ENCODE results near the gene GEMIN7.

Gene GEMIN7

DNA sequence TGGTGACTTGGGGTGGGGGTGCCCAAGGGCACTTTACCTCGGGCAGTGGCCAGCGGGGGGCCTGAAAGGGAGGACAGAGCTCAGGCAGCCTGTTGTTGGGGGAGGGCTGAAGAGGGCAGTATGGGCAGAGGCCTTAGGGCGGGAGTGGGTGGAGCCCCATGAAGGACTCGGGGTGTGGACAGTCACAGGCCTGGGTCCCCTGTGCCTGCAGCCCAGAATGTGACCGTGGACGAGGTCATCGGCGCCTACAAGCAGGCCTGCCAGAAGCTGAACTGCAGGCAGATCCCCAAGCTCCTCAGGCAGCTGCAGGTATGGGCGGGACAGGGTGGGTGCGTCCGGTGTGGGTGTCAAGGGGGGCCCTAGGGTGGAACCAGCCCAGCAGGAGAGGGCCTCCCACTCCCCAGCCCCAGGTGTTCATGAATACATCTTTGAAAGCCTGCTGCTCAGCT lies 59.3 kb downstream of the GEMIN7 start:
- Histone ChIP-seq H3K9me2 (replicated peaks; ENCODE audit: insufficient read depth, low read length) (no peaks in the 10 kb centered on the region), H3K4me3 (ENCODE audit: low read length) (peak overlapping the region; percentile 15; the same call in 1 of the 2 replicates), H3K4me1 (ENCODE audit: low read length) (peaks cover 33% of the 10 kb centered on the region), H3K9ac (ENCODE audit: low read length) (peak overlapping the region; percentile 48), H3K79me2 (ENCODE audit: low read length) (peaks cover 67% of the 10 kb centered on the region), H3F3A (ENCODE audit: insufficient read depth, low read length) (peaks cover 28% of the 10 kb centered on the region), H3K27ac (ENCODE audit: low read length) (peak overlapping the region; percentile 97), H3K36me3 (replicated peaks; ENCODE audit: insufficient read depth, low read length) (no peaks in the 10 kb centered on the region), H3K9me3 (replicated peaks; ENCODE audit: insufficient read depth, low read length) (no peaks in the 10 kb centered on the region), H3K4me2 (ENCODE audit: low read depth, low read length) (peak overlapping the region; percentile 92), H4K20me1 (ENCODE audit: insufficient read depth, low read length) (no peaks in the 10 kb centered on the region), H2AFZ (ENCODE audit: low read length) (no peak overlapping the region), H3K27me3 (replicated peaks; ENCODE audit: insufficient read depth, low read length) (no peaks in the 10 kb centered on the region)
- no peak for DNase-seq
- no peak for TF ChIP-seq EZH2 (optimal IDR thresholded peaks at IDR 0.05; ENCODE audit: low read depth, low read length)
- no peak for TF ChIP-seq EZH2phosphoT487 (IDR thresholded peaks at IDR 0.05; ENCODE audit: low read length)
- TF ChIP-seq, protein P1, sequence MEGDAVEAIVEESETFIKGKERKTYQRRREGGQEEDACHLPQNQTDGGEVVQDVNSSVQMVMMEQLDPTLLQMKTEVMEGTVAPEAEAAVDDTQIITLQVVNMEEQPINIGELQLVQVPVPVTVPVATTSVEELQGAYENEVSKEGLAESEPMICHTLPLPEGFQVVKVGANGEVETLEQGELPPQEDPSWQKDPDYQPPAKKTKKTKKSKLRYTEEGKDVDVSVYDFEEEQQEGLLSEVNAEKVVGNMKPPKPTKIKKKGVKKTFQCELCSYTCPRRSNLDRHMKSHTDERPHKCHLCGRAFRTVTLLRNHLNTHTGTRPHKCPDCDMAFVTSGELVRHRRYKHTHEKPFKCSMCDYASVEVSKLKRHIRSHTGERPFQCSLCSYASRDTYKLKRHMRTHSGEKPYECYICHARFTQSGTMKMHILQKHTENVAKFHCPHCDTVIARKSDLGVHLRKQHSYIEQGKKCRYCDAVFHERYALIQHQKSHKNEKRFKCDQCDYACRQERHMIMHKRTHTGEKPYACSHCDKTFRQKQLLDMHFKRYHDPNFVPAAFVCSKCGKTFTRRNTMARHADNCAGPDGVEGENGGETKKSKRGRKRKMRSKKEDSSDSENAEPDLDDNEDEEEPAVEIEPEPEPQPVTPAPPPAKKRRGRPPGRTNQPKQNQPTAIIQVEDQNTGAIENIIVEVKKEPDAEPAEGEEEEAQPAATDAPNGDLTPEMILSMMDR (IDR thresholded peaks at IDR 0.05; ENCODE audit: low read length) = no peak

DNA sequence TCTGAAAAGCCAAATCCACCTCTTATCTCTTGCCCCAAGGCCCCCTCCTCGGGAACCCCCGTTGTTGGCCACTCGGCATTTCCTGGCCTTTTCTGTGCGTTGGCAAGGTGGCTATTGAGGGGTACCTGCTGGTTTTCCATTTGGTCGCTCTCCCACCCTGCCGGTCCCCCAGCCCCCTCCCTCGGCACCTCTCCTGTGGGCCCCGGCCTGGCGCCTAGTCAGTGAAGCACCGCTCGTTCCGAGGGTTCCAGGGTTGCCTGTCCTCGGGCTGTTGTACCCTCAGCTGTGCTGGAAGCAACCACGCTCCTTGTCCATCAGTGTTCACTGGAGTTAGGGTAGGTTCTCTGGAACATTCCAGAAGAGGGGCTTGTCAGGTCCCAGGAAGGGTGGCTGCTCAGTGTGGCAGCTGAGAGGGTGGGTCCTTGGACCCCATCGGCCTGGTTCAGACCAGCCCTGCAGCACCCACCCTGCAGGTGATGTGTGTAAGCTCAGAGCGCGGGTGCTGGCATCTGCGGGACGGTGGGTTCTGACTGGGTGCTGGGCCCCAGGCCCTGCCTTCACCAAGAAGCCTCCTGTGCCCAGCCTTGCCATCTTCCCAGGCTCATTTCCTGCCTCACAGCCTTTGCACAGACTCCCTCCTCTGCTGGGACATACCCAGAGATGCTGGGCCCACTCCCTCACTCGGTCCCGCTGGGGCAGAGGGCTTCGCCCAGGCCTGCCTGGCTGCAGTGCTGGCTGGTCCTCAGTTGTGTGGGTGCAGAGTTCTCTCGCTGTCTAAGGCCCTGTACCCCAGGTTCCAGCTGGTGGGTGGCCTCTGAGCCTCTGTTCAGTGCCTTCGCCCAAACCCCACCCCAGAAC lies 60.5 kb downstream of the GEMIN7 start:
- TF ChIP-seq, protein P1 (IDR thresholded peaks at IDR 0.05; ENCODE audit: low read length) = no peak
- TF ChIP-seq EZH2 (optimal IDR thresholded peaks at IDR 0.05; ENCODE audit: low read depth, low read length) (no peak), EZH2phosphoT487 (IDR thresholded peaks at IDR 0.05; ENCODE audit: low read length) (no peak)
- Histone ChIP-seq H3K4me1 (ENCODE audit: low read length) (peaks cover 33% of the 10 kb centered on the region), H3K36me3 (replicated peaks; ENCODE audit: insufficient read depth, low read length) (no peaks in the 10 kb centered on the region), H3K4me3 (ENCODE audit: low read length) (no peak overlapping the region), H3K27me3 (replicated peaks; ENCODE audit: insufficient read depth, low read length) (no peaks in the 10 kb centered on the region), H3K79me2 (ENCODE audit: low read length) (peaks cover 56% of the 10 kb centered on the region), H3K9me2 (replicated peaks; ENCODE audit: insufficient read depth, low read length) (no peaks in the 10 kb centered on the region), H3K9me3 (replicated peaks; ENCODE audit: insufficient read depth, low read length) (no peaks in the 10 kb centered on the region), H4K20me1 (ENCODE audit: insufficient read depth, low read length) (no peaks in the 10 kb centered on the region), H3F3A (ENCODE audit: insufficient read depth, low read length) (peaks cover 28% of the 10 kb centered on the region), H3K4me2 (ENCODE audit: low read depth, low read length) (no peak overlapping the region), H3K27ac (ENCODE audit: low read length) (no peak overlapping the region), H3K9ac (ENCODE audit: low read length) (no peak overlapping the region), H2AFZ (ENCODE audit: low read length) (no peak overlapping the region)
- DNase-seq = no peak

DNA sequence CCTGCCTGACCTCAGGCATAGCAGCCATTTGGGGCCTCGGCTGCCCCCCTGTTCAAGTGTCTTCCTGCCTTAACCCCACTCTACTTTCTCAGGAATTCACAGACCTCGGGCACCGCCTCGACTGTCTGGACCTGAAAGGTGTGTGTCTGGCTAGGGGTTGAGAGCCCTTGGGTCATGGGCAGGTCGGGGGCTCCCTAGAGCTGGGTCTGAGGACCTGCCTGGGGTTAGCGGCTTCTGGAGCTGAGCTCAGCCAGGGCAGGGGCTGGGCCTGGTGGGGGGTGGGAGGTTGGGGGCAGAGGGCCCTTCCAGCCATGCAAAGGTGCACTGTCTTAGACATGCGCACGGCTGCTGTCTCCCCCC lies 61.1 kb downstream of the GEMIN7 start:
- DNase-seq = no peak
- peaks cover 32% of the 10 kb centered on the region for H3K4me1 ChIP-seq (ENCODE audit: low read length)
- H3K27me3 ChIP-seq (replicated peaks; ENCODE audit: insufficient read depth, low read length) = no peaks in the 10 kb centered on the region
- no peaks in the 10 kb centered on the region for H4K20me1 ChIP-seq (ENCODE audit: insufficient read depth, low read length)
- TF ChIP-seq, protein P1 (IDR thresholded peaks at IDR 0.05; ENCODE audit: low read length) = no peak
- no peak for TF ChIP-seq EZH2phosphoT487 (IDR thresholded peaks at IDR 0.05; ENCODE audit: low read length)
- TF ChIP-seq EZH2 (optimal IDR thresholded peaks at IDR 0.05; ENCODE audit: low read depth, low read length) = no peak
- no peak overlapping the region for H3K9ac ChIP-seq (ENCODE audit: low read length)
- H2AFZ ChIP-seq (ENCODE audit: low read length) = no peak overlapping the region
- H3K79me2 ChIP-seq (ENCODE audit: low read length) = peaks cover 49% of the 10 kb centered on the region
- H3K36me3 ChIP-seq (replicated peaks; ENCODE audit: insufficient read depth, low read length) = no peaks in the 10 kb centered on the region
- no peak overlapping the region for H3K4me2 ChIP-seq (ENCODE audit: low read depth, low read length)
- no peak overlapping the region for H3K4me3 ChIP-seq (ENCODE audit: low read length)
- no peaks in the 10 kb centered on the region for H3K9me3 ChIP-seq (replicated peaks; ENCODE audit: insufficient read depth, low read length)
- H3F3A ChIP-seq (ENCODE audit: insufficient read depth, low read length) = peaks cover 28% of the 10 kb centered on the region
- no peak overlapping the region for H3K27ac ChIP-seq (ENCODE audit: low read length)
- no peaks in the 10 kb centered on the region for H3K9me2 ChIP-seq (replicated peaks; ENCODE audit: insufficient read depth, low read length)

Measured in MM.1S (cell line).